ENCODE data around the gene DIP2C.

Gene DIP2C

DNA sequence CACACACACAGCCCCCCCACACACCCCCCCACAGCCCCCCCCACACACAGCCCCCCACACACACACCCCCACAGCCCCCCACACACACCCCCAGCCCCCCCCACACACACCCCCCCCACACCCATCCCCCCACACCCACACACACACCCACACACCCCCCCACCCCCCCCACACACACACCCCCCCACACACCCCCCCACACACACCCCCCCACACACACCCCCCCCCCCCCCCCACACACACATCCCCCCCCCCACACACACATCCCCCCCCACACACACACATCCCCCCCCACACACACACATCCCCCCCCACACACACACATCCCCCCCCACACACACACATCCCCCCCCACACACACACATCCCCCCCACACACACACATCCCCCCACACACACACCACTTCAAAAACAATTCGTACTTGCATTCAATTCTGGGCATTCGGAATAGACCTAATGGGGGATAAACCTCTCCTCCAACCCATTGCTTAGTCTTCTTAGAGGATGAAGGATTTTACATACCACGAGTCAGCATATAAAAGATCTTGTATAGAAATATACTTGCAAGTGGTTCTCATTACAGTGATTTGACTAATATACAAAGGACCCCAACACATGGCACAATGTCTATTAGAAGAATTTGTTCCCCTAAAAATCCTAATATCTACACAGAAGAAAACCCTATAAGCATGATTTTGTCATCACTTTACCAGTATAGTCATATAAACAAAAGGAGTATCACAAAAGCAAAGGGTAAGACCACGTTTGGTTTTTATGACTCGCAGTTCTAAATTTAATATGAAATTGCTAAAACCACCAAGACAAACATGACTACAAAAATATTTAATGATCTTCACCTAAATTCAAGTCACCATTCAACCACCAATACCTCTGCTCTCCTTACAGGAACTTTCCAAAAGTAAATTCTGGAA is 80.9 kb downstream of the DIP2C start:
- Histone ChIP-seq H3K9me3 (ENCODE audit: control insufficient read depth in 2 of 2, low read length in 2 of 2) (no peaks in the 10 kb centered on the region), H3K4me3 (ENCODE audit: low read length in 2 of 2) (no peak overlapping the region), H3K36me3 (ENCODE audit: control insufficient read depth in 2 of 2, insufficient read depth in 2 of 2, low read length in 2 of 2) (no peaks in the 10 kb centered on the region), H3K9ac (ENCODE audit: low read depth in 1 of 2, low read length in 2 of 2) (no peak overlapping the region), H3K27me3 (ENCODE audit: control insufficient read depth in 2 of 2, insufficient read depth in 2 of 2, low read length in 2 of 2) (no peaks in the 10 kb centered on the region), H3K4me1 (ENCODE audit: control insufficient read depth in 2 of 2, insufficient read depth in 2 of 2, low read length in 2 of 2) (peaks cover 15 to 17% of the 10 kb centered on the region in 2 donors), H3K27ac (ENCODE audit: low read depth in 2 of 2, low read length in 2 of 2) (no peak overlapping the region)

DNA sequence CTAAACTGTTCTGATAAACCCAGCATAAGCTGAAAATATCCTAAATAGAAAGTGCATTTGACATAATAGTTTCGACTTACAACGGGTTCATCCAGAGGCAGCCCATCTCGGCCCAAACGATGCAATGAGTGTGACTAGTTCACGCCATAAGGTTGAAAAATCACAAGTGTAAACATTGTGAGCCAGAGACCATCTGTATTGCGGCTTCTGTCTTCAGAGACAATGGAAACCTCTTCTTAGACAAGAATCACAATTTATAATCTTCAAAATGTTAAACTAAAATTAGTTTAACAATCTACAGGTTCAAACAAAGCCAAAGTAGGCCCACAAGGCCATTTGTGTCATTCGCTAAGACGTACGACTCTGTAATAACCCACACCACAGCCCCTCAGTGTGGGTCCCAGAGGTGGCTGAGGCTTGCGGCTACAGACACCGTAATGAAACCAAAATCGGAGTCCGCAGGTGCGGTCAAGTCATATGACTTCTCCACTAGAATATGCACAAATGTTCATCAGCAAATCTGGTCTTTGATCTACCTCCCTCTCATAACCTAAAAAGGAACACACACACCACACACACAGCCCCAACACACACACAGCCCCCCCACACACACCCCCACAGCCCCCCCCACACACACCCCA is 81.8 kb downstream of the DIP2C start:
- no peak overlapping the region for H3K27ac ChIP-seq (ENCODE audit: low read depth in 2 of 2, low read length in 2 of 2)
- H3K9me3 ChIP-seq (ENCODE audit: control insufficient read depth in 2 of 2, low read length in 2 of 2) = no peaks in the 10 kb centered on the region
- H3K4me1 ChIP-seq (ENCODE audit: control insufficient read depth in 2 of 2, insufficient read depth in 2 of 2, low read length in 2 of 2) = peaks cover 6 to 8% of the 10 kb centered on the region in 2 donors
- H3K9ac ChIP-seq (ENCODE audit: low read depth in 1 of 2, low read length in 2 of 2) = no peak overlapping the region
- no peaks in the 10 kb centered on the region for H3K36me3 ChIP-seq (ENCODE audit: control insufficient read depth in 2 of 2, insufficient read depth in 2 of 2, low read length in 2 of 2)
- no peaks in the 10 kb centered on the region for H3K27me3 ChIP-seq (ENCODE audit: control insufficient read depth in 2 of 2, insufficient read depth in 2 of 2, low read length in 2 of 2)
- no peak overlapping the region for H3K4me3 ChIP-seq (ENCODE audit: low read length in 2 of 2)

GRCh38 chr10:606762-607544 is 82.5 kb downstream of the DIP2C start:
- peaks cover 3 to 8% of the 10 kb centered on the region in 2 donors for H3K4me1 ChIP-seq (ENCODE audit: control insufficient read depth in 2 of 2, insufficient read depth in 2 of 2, low read length in 2 of 2)
- H3K27ac ChIP-seq (ENCODE audit: low read depth in 2 of 2, low read length in 2 of 2) = no peak overlapping the region
- no peak overlapping the region for H3K9ac ChIP-seq (ENCODE audit: low read depth in 1 of 2, low read length in 2 of 2)
- H3K4me3 ChIP-seq (ENCODE audit: low read length in 2 of 2) = no peak overlapping the region
- H3K36me3 ChIP-seq (ENCODE audit: control insufficient read depth in 2 of 2, insufficient read depth in 2 of 2, low read length in 2 of 2) = no peaks in the 10 kb centered on the region
- no peaks in the 10 kb centered on the region for H3K9me3 ChIP-seq (ENCODE audit: control insufficient read depth in 2 of 2, low read length in 2 of 2)
- H3K27me3 ChIP-seq (ENCODE audit: control insufficient read depth in 2 of 2, insufficient read depth in 2 of 2, low read length in 2 of 2) = no peaks in the 10 kb centered on the region

GRCh38 chr10:605632-606325 is 83.7 kb downstream of the DIP2C start:
- Histone ChIP-seq H3K9me3 (ENCODE audit: control insufficient read depth in 2 of 2, low read length in 2 of 2) (no peaks in the 10 kb centered on the region), H3K36me3 (ENCODE audit: control insufficient read depth in 2 of 2, insufficient read depth in 2 of 2, low read length in 2 of 2) (no peaks in the 10 kb centered on the region), H3K27me3 (ENCODE audit: control insufficient read depth in 2 of 2, insufficient read depth in 2 of 2, low read length in 2 of 2) (no peaks in the 10 kb centered on the region), H3K27ac (ENCODE audit: low read depth in 2 of 2, low read length in 2 of 2) (peak overlapping the region; percentile 31 to 62), H3K4me3 (ENCODE audit: low read length in 2 of 2) (no peak overlapping the region), H3K9ac (ENCODE audit: low read depth in 1 of 2, low read length in 2 of 2) (peak overlapping the region; percentile 34 to 47), H3K4me1 (ENCODE audit: control insufficient read depth in 2 of 2, insufficient read depth in 2 of 2, low read length in 2 of 2) (peaks cover 3 to 10% of the 10 kb centered on the region in 2 donors)

GRCh38 chr10:604716-605631 is 84.5 kb downstream of the DIP2C start:
- H3K36me3 ChIP-seq (ENCODE audit: control insufficient read depth in 2 of 2, insufficient read depth in 2 of 2, low read length in 2 of 2) = no peaks in the 10 kb centered on the region
- H3K9me3 ChIP-seq (ENCODE audit: control insufficient read depth in 2 of 2, low read length in 2 of 2) = no peaks in the 10 kb centered on the region
- no peaks in the 10 kb centered on the region for H3K27me3 ChIP-seq (ENCODE audit: control insufficient read depth in 2 of 2, insufficient read depth in 2 of 2, low read length in 2 of 2)
- peaks cover 3 to 10% of the 10 kb centered on the region in 2 donors for H3K4me1 ChIP-seq (ENCODE audit: control insufficient read depth in 2 of 2, insufficient read depth in 2 of 2, low read length in 2 of 2)
- H3K9ac ChIP-seq (ENCODE audit: low read depth in 1 of 2, low read length in 2 of 2) = no peak overlapping the region
- H3K4me3 ChIP-seq (ENCODE audit: low read length in 2 of 2) = no peak overlapping the region
- peak overlapping the region in 1 of 2 donors; percentile 20 for H3K27ac ChIP-seq (ENCODE audit: low read depth in 2 of 2, low read length in 2 of 2)

GRCh38 chr10:603745-604144 is 85.7 kb downstream of the DIP2C start:
- peaks cover 3 to 10% of the 10 kb centered on the region in 2 donors for H3K4me1 ChIP-seq (ENCODE audit: control insufficient read depth in 2 of 2, insufficient read depth in 2 of 2, low read length in 2 of 2)
- no peak overlapping the region for H3K9ac ChIP-seq (ENCODE audit: low read depth in 1 of 2, low read length in 2 of 2)
- no peak overlapping the region for H3K27ac ChIP-seq (ENCODE audit: low read depth in 2 of 2, low read length in 2 of 2)

DNA sequence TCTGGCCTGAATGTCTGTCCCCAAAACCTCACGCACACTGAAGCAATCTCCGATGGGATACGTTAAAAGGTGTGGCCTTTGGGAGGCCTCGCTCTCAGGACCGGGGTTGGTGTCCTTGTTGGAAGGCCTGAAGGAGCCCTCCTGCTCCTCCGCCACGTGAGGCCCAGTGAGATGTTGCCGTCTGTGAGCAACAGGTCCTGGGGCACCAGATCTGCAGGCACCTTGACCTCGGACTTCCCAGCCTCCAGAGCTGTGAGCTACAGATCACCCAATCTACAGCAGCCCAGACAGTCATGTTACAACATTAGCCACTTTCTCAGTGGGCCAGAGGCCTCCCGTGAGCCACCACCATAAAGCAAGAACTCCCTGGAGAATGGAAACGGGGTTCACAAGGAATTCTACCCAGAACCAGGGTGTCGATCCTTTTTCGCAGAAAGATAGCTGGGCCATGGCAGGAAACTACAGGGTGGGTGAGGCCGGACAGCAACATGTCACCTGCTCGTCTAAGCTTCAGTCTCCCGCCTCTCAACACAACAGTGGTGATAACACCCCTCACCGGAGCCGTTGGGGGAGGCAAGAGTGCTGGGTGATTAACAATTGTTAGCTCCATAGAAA is 87.0 kb downstream of the DIP2C start:
- H3K9ac ChIP-seq (ENCODE audit: low read depth in 1 of 2, low read length in 2 of 2) = no peak overlapping the region
- H3K4me3 ChIP-seq (ENCODE audit: low read length in 2 of 2) = no peak overlapping the region
- H3K27ac ChIP-seq (ENCODE audit: low read depth in 2 of 2, low read length in 2 of 2) = no peak overlapping the region
- H3K27me3 ChIP-seq (ENCODE audit: control insufficient read depth in 2 of 2, insufficient read depth in 2 of 2, low read length in 2 of 2) = no peaks in the 10 kb centered on the region
- H3K9me3 ChIP-seq (ENCODE audit: control insufficient read depth in 2 of 2, low read length in 2 of 2) = no peaks in the 10 kb centered on the region
- peaks cover 3 to 10% of the 10 kb centered on the region in 2 donors for H3K4me1 ChIP-seq (ENCODE audit: control insufficient read depth in 2 of 2, insufficient read depth in 2 of 2, low read length in 2 of 2)
- H3K36me3 ChIP-seq (ENCODE audit: control insufficient read depth in 2 of 2, insufficient read depth in 2 of 2, low read length in 2 of 2) = no peaks in the 10 kb centered on the region

More at GRCh38 chr10:603745-604144, 85.7 kb downstream of the DIP2C start:
- Histone ChIP-seq H3K9me3 (ENCODE audit: control insufficient read depth in 2 of 2, low read length in 2 of 2) (no peaks in the 10 kb centered on the region), H3K36me3 (ENCODE audit: control insufficient read depth in 2 of 2, insufficient read depth in 2 of 2, low read length in 2 of 2) (no peaks in the 10 kb centered on the region), H3K27me3 (ENCODE audit: control insufficient read depth in 2 of 2, insufficient read depth in 2 of 2, low read length in 2 of 2) (no peaks in the 10 kb centered on the region), H3K4me3 (ENCODE audit: low read length in 2 of 2) (no peak overlapping the region)

- Histone ChIP-seq H3K4me3 (ENCODE audit: low read length in 2 of 2) (no peak overlapping the region), H3K9me3 (ENCODE audit: control insufficient read depth in 2 of 2, low read length in 2 of 2) (no peaks in the 10 kb centered on the region), H3K36me3 (ENCODE audit: control insufficient read depth in 2 of 2, insufficient read depth in 2 of 2, low read length in 2 of 2) (no peaks in the 10 kb centered on the region), H3K9ac (ENCODE audit: low read depth in 1 of 2, low read length in 2 of 2) (no peak overlapping the region), H3K27ac (ENCODE audit: low read depth in 2 of 2, low read length in 2 of 2) (no peak overlapping the region), H3K4me1 (ENCODE audit: control insufficient read depth in 2 of 2, insufficient read depth in 2 of 2, low read length in 2 of 2) (peaks cover 3 to 10% of the 10 kb centered on the region in 2 donors), H3K27me3 (ENCODE audit: control insufficient read depth in 2 of 2, insufficient read depth in 2 of 2, low read length in 2 of 2) (no peaks in the 10 kb centered on the region)
Observed at GRCh38 chr10:601660-601963, 87.9 kb downstream of the DIP2C start.

Data from mucosa of rectum (tissue), 2 donors.